ENCODE measurements around the gene ARMC7.

The ARMC7 gene

DNA sequence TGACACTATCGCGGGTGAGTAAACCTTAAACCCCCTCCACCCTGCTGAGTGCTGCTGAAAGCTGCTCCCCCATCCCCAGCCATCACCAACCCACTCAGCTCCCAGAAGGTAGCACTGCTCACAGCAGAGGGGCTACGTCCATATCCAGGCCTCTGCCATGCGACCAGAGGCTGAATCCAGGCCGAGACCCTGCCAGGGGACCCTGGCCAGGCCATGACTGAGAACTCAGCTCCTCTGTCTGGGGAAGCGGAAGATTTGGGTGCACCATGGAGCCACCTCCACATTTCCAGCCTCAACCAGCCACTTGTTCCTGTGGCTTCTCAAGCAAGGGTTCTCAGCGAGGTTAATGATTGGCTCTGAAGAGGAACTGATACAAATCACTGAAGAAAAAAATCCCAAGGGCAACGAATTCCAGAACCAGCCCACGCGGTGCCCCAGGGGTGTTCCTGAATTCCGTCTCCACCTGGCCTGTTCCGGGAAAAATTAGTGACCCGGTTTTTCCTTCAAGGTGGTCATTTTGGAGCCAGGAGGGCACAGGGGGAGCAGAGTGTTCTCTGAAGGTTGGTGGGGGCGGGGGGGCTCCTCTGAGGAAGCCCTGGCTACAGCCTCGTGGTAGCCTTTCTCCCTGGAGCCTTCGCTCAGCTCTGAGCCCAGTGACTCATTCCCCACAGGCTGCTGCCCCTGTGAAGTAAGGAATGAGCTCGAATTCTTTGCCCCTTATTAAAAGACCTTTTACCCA is 31.3 kb upstream of the ARMC7 start:
- DNase-seq: no peak

- no peak for DNase-seq
Measured at GRCh38 chr17:75079023-75079373, 30.8 kb upstream of the ARMC7 start.

DNA sequence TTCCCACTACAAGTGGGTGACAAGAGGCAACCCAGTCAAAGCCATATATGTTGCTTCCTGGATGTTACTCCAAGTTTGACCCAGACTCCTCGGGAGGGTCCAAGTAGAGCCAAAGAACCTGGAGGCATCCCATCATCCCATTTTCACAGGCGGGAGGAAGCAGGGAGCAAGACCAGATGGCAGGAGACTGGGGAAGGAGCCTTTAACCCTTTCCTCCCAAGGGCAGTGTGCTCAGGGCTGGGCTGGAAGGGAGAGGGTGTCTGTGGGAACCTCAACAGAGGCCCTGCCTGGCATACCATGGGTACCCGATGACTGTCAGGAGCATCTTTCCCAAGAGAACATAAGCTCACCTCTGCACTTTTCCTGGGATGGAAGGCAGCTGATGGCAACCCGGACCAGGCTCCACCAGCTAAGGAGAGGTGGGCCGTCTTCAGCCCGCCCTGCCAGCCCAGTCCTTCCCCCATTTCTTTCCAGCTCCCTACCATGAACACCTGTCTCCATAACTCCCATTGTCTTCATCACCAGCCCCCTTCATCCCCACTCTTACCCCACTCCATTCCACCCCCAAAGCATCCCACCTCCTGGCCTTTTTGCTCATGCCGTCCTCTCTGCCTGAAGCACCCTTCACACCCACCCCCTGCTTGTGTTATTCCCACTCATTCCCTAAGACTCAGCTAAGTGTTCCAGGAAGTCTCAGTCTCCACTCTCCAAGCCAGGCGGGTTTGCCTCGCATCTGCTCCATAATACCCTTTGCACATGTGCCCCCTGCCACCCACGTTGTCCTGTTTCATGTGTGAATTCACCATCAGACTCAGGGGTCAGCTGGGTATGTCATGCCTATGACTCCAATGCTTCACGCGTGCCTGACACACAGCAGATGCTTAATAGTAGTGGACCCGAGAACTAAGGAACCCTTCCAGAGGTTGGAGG is 27.9 kb upstream of the ARMC7 start:
- DNase-seq: no peak

- DNase-seq: no peak
Measured at GRCh38 chr17:75082683-75083082, 27.1 kb upstream of the ARMC7 start.

DNA sequence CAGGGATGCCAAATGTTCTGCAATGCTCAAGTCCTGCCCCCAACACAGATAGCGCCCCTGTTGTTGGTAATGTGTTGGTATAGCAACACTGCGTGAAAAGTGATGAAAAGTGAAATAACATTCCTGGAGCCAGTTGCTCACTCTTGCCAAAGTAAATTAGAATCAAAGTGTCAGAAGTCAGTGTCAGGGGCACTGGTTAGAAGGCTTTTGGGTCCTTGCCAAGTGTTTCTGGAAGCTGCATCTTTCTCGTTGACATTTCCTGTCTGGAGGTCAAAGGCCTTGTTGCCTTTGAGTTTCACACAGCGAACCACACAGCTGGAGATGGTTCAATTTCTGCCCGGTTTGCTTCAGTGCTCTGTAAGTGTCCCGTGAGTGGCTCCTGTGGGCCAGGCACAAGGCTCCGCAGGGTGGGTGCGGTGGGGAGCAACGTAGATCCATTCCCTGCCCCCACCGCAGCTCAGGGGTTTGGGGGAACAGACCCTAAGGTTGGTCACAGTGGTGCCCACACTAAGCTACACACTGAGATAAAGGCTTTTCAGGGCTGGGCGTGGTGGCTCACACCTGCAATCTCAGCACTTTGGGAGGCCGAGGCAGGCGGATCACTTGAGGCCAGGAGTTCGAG is 25.6 kb upstream of the ARMC7 start:
- no peak for DNase-seq

DNA sequence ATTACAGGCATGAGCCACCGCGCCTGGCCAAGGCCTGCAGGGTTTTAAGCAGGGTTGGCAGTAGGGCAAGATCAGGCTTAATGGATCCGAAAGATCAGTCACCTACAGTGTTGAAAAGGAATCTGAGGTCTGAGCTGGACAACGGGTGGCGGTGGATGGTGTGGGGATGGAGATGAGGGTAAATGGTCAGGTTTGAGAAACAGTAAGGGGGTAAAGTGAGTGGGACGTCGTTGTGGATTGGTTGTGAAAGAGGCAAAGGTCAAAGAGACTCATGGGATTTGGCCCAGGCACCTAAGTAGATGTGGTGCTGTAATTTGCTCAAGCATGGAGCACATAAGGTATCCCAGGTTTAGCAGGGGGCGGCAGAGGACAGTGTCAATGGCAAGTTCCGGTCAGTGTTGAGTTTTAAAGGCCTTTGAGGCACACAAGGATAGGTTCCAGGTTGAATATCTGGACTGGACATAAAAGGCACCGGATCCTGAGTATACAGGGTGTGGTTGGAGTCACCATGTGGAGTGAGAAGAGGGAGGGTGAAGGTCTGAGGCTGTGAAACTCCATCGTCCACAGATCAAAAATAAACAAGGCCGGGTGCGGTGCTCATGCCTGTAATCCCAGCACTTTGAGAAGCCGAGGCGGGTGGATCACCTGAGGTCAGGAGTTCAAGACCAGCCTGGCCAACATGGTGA is 23.1 kb upstream of the ARMC7 start:
- no peak for DNase-seq

- DNase-seq: no peak
Measured at GRCh38 chr17:75087182-75087557, 22.6 kb upstream of the ARMC7 start.

DNA sequence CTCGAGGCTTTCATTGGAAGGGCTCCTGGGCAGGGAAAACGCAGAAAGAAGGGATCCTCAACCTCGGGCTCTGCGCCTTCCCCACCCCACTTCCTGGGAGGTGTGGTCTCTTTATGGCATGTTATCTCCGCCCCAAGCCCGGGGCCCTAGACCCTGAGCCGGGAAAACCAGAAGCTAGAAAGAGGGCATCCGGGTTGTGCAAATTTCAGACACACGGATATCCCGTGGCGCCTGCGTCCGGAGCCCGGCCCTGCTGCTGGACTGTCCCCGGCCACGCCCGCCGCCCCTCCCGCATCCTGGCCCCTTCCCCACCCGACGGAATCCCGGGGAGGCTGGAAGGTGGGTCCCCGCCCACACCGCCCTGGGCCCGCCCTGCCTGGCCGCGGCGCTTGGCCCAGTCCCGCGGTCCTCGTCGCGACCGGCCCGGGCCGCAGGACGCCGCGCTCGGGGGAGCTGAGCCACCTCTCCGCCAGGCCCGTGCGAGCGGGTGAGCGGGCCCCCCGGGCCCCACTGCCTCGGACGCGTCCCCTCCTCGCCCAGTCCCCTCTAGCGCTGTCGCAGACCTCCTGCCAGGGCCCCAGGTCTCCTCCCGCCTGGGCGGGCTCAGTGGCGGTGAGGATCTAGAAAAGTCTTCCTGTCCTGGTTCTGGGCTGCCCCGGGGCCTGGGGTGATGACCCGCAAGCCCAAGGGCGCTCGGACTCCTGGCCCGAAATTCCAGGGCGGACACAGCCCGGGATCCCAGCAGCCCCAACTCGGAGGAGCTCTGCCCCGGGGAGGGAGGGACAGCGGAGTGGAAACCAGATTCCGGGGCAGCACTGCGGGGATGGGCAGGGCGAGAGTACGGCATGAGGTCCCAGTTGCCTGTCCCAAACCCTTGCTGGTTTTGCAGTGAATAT is 22.0 kb upstream of the ARMC7 start, which contains the start of gene SLC16A5:
Gene SLC16A5, plus strand, starts transcription at position 397 of the 896 bp plus-strand sequence. CDS start 5,683 bp downstream, outside the sequence.
- DNase-seq: no peak

DNA sequence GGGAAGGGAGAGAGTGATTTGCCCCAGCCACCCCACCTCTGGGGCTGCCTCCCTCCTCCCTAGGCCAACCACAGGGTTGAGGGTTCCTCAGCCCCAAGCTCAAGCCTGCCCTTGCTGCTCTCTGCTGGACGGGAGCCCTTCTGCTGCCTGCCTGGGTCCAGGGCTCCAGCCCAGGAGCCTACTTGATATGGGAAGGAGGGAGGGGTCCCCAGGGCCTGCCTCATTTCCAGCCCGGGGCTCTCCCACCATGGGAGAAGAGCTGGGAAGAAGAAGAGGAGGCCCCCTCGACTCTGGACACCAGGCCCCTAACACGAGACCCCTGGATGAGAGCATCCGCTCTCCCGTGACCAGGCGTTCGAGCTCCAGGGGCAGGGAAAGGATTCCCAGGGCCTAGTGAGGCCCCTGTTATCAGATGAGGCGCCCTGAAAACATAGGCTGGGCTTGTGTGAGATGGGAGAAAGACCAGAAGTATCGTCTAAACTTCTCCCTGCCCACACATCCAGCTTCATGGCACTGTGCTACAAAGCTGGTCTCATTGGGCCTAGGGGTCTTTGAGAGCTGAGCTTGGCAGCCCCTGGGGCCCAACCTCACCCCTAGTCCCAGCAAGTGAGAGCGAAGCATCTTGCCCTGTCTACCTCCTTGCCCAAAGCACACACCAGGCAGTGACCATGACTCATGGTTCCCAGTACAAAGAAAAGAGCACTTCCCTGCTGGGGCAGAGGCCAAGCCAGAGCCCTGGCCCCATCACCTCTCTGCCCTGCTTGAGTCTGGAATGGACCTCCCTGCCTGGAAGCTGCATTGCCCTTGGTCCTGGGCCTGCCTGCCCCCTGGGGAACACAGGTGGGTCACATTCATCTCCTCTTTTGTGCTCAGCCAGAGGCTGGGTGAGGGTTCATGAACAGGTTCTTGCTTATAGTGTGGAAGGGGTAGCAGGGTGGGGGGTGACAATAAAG is 21.0 kb upstream of the ARMC7 start:
- no peak for DNase-seq

- DNase-seq: no peak
Measured at GRCh38 chr17:75090871-75091854, 18.6 kb upstream of the ARMC7 start.

- no peak for DNase-seq
Measured at GRCh38 chr17:75091855-75092327, 17.9 kb upstream of the ARMC7 start.

- DNase-seq: no peak
Measured at GRCh38 chr17:75093548-75094158, 16.1 kb upstream of the ARMC7 start.

- no peak for DNase-seq
Measured at GRCh38 chr17:75094871-75095399, 14.8 kb upstream of the ARMC7 start.

- no peak for DNase-seq
Measured at GRCh38 chr17:75096082-75096625, 13.6 kb upstream of the ARMC7 start.

- DNase-seq: no peak
Measured at GRCh38 chr17:75097865-75098264, 11.9 kb upstream of the ARMC7 start.

GRCh38 chr17:75098861-75099260 is 10.9 kb upstream of the ARMC7 start:
- DNase-seq: no peak

DNA sequence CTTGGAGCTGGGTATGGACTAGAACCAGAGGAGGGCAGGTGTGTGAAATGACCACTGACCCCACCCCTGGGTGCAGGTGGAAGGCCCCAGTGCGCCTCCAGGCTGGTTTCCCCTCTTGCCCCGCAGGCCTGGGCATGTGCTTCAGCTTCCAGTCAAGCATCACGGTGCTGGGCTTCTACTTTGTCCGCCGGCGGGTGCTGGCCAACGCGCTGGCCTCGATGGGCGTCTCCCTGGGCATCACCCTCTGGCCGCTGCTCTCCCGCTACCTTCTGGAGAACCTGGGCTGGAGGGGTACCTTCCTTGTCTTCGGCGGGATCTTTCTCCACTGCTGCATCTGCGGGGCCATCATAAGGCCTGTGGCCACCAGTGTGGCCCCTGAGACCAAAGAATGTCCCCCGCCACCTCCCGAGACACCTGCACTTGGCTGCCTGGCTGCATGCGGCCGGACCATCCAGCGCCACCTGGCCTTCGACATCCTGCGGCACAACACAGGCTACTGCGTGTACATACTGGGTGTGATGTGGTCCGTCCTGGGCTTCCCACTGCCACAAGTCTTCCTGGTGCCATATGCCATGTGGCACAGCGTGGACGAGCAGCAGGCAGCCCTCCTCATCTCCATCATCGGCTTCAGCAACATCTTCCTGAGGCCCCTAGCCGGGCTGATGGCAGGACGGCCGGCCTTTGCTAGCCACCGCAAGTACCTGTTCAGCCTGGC is 9.7 kb upstream of the ARMC7 start:
- DNase-seq: no peak

GRCh38 chr17:75102385-75102821 is 7.4 kb upstream of the ARMC7 start:
- no peak for DNase-seq

All from DMS 273 treated with DMSO at 0.1 percent for 48 hours (cell line).